CD4-positive, alpha-beta T cell treated with Interferon alpha-2 for 1 hour (primary cell): ENCODE results near the gene UNK.
"Not testable (repeated sequence)": the region's sequence is repeated elsewhere in the genome, so short reads cannot be mapped to it uniquely, and the experiment has no call there.

Source experiments
- DNase-seq, 2 donors: peaks; one replicate each; pipeline ENCODE4 v3.0.0-alpha.2; 2020 to 2022

Gene UNK

DNA sequence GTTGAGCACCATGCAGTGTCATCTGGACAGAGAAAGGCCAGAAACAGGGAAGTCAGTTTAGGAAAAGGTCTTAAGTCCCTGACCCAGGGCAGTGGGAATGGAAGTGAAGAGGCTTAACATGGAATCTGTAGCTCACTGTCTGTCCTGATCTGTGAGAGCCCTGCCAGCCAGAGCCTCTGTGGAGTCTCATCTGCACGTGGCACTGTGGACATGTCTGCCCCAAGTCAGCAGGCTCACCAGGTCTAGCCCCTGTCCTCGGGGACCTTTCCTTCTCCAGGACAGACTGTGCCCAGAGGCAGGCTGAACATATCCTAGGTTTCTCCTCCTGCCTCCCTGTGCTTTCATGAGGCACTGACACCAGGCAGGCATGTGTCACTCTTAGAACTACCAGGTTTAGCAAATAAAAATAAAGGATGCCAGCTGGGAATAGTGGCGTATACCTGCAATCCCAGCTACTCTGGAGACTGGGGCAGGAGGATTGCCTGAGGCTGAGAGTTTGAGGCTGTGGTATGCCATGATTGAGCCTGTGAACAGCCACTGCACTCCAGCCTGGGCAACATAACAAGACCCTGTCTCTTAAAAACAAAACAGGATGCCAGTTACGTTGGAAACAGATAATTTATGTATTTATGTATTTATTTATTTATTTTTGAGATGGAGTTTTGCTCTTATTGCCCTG lies 22.4 kb downstream of the UNK start:
- no peak for DNase-seq

DNA sequence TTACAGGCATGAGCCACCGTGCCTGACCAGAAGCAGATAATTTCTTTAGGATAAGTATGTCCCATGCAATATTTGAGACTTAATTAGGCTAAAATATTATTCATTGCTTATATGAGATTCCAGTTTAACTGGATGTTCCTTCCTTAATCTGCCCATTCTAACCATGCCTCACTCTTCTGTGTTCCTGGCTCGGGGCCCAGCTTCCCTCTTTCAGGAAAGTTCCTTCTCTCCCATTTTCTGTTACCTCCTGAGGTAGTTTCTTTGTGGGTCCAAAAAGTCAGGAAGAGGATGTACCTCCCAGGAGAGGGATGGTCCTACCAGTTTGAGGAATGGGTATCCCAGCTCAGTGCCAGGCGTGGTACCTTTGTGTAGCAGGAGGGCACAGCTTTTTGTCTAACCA lies 23.3 kb downstream of the UNK start:
- DNase-seq: no peak

DNA sequence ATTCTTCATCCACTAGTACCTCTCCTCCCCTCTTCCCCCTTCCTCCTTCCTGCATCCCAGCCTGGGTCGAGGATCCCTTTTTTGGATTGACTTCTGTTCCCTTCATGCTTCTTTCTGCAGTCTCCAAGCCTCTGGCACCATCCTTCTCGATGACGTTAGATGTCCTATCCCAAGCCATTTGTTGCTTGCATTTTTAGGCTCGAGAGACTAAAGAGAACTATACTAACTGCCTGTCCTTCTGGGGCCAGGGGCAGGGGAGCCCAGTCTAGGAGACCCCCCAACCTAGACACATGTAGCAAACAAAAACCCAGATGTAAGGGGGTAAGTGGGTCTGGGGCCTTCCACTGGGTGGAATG lies 23.9 kb downstream of the UNK start:
- DNase-seq: no peak

DNA sequence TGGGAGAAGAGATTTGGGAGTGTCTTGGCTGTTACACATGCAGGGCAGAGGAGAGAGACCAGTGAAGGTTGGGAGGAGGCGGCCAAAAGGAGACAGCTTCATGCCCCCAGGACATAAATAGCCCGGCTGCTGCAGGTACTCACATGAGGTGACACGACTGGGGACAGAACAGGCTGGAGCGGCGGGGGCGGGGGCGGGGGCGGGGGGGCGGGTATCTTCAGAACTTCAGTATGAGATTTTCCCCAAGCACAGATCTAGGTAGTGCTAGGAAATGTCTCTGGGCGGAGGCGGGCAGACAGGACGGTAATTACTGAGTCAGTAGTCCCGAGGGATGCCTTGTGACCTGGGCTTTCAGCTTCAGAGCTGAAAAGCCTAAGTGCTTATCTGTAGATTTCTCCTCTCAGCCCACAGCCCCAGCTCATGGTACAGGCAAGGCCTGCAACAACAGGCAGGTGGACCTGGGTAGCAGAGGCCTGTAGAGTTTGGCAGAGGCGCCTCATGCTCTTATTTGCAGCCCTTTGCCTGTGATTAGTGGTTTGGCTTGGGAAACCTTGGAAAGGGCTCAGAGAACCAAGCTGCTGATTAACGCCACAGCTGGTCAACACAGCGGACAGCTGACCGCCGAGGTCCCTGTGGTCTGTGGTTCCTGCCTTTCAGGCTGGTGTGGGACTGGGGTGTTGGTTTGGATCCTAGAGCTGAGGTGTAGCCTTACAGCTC lies 24.5 kb downstream of the UNK start:
- DNase-seq: no peak

DNA sequence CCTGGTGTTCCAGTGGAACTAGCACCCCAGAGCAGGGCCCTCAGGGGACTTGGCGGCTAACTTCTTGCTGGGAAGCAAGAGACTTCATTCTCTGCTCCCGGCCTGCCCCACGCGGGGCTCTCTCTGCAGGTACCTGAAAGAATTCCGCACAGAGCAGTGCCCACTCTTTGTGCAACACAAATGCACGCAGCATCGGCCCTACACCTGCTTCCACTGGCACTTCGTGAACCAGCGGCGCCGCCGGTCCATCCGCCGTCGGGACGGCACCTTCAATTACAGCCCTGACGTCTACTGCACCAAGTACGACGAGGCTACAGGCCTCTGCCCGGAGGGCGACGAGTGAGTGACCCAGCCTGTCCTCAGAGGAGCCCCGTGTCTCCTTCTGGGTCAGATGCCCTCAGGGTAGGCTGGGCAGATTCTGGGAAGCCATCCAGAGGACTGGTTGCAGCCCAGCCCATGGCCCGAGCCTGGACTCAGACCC lies 25.1 kb downstream of the UNK start:
- DNase-seq: no peak

DNA sequence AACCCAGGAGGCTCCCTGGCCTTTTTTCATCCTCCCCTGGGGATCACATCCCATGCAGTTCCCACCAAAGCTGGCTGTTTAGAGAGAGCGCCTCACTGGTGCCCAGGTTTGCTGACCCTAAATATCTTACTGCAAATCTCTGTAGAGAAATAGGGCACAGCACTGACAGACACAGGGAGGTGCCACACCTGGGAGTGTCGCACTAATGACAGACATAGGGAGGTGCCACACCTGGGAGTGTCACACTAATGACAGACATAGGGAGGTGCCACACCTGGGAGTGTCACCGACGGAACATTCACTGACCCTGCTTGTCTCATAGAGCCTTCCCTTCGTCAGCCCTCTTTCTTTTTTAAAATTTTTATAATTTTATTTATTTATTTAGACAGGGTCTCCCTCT lies 25.6 kb downstream of the UNK start:
- no peak for DNase-seq

DNA sequence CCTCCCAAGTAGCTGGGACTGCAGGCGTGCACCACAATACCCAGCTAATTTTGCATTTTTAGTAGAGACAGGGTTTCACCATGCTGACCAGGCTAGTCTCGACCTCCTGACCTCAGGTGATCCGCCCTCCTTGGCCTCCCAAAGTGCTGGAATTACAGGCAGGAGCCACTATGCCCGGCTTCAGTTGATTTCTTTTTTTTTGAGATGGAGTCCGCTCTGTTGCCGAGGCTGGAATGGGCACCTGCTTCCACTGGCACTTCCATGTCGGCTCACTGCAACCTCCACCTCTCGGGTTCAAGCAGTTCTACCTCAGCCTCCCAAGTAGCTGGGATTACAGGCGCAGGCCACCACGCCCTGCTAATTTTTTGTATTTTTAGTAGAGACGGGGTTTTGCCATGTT lies 26.1 kb downstream of the UNK start:
- not testable (repeated sequence) for DNase-seq

DNA sequence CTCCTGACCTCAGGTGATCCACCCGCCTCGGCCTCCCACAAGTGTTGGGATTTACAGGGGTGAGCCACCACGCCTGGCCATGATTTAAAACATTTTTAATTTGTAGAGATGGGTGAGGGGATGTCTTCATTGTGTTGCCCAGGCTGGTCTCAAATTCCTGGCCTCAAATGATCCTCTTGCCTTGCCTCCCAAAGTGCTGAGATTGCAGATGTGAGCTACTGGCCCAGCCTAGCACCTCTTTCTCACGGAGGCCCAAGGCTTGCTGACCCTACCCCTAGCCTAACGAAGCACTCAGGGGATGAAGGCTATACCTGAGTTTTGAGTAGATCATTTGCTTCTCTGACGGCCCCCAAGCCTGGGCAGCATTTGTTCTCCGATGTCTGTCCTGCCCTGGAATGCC lies 26.6 kb downstream of the UNK start:
- no peak for DNase-seq

DNA sequence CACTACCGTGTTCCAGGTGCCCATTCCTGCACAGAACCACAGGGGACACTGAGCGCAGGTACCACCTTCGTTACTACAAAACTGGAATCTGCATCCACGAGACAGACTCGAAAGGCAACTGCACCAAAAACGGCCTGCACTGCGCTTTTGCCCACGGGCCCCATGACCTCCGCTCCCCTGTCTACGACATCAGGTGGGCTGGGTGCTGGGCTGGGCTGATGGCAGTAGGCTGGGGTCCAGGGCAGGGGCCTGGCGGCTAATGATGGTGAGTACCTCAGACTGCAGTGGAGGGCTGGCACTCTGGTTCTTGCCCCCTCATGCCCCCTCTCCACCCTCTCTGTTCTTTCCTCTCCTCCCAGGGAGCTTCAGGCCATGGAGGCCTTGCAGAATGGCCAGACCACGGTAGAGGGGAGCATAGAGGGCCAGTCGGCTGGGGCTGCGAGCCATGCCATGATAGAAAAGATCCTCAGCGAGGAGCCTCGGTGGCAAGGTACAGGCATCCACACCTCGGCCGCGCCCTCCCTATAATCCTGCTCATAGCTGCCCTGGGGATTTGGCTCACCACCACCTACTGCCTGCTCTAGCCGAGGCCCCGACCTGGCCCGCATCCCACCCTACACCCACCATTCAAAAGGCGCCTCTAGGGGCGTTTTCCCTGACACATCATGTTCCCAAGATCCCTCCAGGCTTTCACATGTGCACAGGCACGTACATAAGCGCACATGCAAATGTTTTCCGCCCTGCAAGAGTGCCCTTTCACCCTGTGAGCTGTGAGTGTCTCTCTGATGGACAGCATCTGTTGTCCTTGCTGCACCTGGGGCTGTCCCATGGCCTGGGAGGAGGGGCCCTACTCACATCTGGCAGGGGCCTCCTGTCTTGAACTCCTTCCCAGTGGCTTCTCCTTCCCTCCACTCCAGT lies 27.7 kb downstream of the UNK start:
- DNase-seq: no peak

DNA sequence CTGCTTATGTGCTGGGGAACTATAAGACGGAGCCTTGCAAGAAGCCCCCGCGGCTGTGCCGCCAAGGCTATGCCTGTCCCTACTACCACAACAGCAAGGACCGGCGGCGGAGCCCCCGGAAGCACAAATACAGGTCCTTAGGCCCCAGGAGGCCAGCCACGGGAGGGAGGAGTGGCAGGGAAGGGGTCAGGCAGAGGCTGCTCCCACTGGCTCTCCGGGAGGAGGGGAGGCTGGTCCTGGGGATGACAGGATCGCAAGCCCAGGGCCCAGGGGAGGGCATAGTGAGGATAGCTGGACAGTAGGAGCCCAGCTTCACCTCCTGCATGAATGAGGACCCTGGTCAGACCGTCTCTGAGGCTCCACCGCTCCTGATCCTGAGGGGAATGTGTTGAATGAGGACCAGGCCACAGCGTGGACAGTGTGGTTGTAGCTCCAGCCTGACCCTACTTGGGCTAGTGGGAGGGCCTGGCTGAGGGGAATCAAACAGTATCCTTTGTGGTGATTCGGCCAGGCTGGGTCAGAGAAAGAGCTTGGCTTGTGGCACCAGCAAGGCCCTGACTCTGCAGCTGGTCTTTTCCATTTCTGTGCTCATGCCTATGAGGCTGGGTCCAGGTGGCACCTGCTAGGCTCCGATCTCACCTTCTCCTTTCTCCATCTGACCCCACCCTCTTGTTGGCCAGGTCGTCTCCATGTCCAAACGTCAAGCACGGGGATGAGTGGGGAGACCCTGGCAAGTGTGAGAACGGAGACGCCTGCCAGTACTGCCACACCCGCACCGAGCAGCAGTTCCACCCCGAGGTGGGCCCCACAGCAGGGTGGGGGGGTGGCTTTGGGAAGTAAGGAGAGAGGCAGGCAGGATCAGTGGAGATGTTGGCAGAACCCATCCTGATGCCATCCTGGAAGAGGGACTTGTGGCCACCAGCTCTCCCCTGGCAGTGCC lies 28.7 kb downstream of the UNK start:
- no peak for DNase-seq

DNA sequence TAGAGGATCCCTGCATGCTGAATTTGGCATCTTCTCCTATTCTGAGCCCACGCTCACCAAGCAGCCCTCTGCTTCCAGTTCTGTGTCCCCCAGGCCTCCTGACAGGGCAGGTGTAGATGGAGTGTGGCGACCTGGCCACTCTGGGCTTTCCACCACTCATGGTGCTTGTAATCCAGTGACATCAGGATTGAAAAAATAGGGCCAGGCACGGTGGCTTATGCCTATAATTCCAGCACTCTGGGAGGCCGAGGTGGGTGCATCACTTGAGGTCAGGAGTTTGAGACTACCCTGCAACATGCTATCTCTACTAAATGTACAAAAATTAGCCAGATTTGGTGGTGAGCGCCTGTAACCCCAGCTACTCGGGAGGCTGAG lies 29.4 kb downstream of the UNK start:
- no peak for DNase-seq

DNA sequence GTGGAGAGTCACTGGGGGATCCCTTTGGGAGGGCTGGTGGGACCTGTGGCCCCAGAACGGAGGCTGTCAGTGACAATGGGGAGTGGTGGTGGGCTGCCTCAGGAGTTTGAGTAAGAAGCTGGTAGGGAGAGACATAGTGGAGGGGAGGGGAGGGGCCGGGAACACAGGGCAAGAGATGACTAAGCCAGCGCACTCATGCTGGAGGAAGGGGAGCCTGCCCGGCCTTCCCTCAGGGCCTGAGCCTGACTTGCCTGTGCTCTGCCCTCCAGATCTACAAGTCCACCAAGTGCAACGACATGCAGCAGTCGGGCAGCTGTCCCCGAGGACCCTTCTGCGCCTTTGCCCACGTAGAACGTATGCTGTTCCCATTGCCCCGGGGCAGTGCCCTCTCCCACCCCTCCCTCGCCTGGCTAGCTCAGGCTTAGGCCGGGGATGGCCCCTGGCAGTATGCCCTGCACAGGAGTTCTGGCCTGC lies 30.3 kb downstream of the UNK start:
- no peak for DNase-seq

DNA sequence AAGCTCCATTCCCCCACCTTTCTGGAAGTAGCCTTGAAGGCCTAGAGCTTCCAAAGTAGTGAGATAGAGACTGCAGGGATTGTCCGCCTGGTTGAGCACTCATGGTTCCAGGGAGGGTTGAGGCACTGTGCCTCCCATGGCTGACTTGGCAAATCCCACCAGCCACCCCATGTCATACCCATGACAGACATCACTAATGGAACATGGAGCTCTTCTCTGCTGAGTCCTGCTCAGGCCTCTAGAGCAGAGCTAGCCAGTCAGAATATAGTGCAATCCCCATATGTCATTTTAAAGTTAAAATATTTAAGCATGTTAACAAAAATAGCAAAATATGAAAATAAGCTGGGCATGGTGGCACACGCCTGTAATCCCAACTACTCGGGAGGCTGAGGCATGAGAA lies 30.8 kb downstream of the UNK start:
- no peak for DNase-seq

DNA sequence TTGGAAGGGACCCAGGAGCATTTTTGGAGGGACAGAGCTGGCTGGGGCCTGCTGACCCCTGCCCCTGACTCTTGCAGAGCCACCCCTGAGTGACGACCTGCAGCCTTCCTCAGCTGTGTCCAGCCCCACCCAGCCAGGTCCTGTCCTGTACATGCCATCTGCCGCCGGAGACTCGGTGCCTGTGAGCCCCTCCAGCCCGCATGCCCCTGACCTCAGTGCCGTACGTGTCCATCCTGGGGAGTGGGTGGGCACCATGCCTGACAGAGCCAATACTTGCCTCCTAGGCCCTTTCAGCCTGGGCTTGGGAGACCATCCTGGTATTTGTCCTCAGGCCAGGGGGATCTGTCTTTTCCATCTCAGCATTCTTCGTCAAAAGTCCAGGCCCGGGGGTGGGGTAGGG lies 32.1 kb downstream of the UNK start:
- no peak for DNase-seq

DNA sequence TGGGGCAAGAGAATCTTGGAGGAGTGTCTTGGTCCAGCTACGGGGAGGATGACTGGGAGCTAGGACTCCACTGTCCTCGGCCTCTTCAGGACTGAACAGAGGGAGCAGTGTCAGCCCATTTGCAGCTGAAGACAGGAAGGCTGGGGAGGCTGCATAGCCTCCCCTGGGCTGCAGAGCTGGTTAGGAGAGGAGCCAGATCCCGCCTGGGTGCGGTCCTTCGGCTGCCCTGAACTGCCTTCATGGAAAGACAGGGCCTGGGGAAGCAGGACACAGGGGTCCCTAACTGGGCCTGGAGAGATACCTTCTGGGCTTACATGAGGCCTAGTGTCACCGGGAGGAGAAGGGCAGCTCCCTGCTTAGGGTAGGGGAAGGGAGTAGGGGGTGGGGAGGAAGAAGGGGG lies 33.0 kb downstream of the UNK start:
- no peak for DNase-seq

DNA sequence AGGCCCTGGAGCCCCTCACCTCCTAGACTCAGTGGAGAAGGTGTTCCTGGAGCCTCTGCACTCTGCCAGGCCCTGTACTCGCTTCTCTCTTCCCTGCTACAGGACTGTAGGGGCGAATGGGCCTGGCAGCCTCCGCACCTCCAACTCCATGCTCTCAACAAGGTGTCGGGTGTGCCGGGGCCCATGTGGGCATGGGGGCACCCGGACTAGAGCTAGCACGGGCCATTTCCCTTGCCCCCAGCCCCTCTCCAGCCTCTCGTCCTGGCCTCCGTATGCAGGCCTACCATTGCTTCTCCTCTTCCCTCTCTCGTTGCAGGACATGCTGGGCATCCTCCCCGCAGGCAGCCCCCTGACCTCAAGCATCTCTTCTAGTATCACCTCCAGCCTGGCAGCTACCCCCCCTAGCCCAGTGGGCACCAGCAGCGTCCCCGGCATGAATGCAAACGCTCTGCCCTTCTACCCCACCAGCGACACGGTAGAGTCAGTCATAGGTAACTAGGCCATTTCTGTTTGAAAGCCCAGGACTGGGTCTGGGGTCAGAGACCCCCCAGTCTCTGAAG lies 33.8 kb downstream of the UNK start:
- DNase-seq: no peak

DNA sequence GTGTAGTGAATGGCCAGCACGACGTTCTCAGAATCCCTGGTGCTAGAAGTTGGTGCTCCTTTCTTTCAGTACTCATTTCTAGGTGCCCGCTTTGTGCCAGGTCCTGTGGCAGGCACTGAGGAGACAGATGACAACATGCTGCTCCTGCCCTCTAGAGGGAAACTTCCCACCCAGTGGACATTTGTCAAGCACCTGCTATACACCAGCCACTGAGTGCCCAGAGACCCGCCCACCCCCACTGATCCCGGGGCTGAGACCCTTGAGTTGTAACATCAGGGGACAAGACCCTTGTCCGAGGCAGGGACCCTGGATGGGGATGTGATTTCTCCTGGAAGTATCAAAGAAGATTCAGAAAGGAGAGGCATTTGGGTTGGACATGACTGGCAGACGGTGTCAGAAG lies 34.5 kb downstream of the UNK start:
- no peak for DNase-seq

DNA sequence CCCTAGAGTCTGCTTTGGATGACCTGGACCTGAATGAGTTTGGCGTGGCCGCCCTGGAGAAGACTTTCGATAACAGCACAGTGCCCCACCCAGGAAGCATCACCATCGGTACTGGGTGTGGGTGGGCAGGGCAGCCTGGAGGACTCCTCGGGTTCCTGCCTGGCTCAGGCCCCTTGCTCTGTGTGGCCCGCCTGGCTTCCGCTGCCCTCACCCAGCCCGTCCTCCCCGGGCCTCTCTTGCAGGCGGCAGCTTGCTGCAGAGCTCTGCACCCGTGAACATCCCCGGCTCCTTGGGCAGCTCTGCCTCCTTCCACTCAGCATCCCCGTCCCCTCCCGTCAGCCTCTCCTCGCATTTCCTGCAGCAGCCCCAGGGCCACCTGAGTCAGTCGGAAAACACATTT lies 35.1 kb downstream of the UNK start:
- no peak for DNase-seq

DNA sequence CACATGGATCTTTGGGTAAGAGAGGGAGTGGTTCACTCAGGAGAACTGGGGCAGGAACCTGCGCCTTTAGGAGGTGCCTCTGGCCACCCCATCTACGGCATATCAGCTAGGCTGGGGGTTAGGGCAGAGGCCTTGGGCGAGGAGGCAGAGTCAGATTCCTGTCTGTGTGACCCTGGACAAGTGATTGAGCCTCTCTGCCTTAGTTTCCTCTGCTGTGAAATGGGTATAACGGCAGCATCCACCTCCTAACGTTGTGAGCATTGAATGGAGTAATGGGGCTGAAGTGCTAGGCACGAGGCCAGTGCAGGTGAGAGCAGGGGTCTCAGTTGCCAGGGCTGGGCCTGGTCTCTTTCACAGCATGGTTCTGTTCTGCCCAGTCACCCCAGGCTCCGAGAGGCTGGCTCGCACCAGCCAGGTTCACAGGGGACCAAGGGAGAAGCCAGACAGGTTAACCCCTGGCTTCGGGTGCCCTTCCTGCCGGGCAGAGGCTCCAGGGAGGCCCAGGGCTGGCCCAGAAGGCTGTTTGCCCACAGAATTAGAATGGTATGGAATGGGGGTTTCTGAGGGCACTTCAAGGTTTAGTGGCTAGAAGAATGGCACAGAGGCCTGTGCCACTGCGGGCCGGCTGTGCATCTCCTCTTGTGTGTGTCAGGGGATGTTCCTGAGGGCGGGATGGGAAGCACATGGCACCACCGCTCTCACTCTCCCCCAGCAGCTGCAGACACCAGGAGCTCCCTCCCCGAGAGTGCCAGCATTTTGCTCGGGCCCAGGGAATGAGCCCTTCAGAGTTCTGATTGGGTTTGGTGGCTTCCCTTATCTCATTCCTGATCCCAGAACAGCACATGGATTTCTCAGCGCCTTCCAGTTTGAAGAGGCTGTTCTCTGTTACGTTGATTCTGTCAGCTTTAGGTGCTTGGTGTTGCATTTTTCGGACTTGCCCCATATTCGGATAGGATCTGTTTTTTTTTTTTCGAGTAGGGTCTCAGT lies 35.8 kb downstream of the UNK start:
- no peak for DNase-seq

DNA sequence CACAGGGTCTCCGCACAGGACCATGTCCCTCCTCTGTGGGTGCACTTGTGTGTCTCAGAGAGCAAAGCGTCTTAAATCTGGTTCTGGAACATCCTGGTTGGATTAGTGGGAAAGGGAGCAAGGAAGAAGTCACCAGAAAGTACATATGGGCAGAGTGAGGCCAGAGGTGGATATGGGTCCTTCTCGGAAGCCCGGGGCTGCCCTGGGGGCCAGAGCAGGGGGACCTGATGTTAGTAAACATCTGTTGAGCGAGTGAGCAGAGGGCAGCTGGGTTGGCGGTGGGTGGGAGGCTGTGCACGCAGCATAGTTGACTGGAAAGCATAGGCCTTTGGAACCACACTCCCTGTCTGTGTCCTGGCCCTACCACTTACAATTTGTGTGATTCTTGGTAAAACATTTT lies 36.9 kb downstream of the UNK start:
- no peak for DNase-seq
